ENCODE results near the gene TAL1.

DNA sequence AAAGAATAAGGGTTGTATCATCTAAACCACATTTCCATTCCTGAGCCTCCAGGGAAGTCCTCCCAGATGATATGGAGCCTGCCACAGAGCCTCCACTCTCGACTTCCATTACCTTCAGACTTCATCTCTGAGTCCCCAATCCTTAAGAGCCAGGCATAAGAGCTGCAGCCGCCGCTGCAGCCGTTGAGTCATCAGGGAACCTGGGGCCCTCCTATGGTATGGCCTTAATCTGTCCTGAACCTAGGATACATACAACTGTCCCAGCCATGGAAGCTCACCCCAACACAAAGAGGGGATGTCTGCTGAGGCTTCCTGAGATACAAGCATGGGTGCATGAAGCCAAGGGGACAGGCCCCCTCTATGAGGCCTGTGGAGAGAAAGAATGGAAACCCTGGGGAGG lies 16.3 kb downstream of the TAL1 start:
- TF ChIP-seq, protein P1, sequence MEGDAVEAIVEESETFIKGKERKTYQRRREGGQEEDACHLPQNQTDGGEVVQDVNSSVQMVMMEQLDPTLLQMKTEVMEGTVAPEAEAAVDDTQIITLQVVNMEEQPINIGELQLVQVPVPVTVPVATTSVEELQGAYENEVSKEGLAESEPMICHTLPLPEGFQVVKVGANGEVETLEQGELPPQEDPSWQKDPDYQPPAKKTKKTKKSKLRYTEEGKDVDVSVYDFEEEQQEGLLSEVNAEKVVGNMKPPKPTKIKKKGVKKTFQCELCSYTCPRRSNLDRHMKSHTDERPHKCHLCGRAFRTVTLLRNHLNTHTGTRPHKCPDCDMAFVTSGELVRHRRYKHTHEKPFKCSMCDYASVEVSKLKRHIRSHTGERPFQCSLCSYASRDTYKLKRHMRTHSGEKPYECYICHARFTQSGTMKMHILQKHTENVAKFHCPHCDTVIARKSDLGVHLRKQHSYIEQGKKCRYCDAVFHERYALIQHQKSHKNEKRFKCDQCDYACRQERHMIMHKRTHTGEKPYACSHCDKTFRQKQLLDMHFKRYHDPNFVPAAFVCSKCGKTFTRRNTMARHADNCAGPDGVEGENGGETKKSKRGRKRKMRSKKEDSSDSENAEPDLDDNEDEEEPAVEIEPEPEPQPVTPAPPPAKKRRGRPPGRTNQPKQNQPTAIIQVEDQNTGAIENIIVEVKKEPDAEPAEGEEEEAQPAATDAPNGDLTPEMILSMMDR (IDR thresholded peaks at IDR 0.05) = no peak
- no peak for TF ChIP-seq POLR2A (IDR thresholded peaks at IDR 0.05)

All from tibial nerve (tissue), 3 donors.